T-cell (primary cell): Measurements from ENCODE around the gene DRC7. TPM values are rescaled to one million over a fixed set of nuclear protein-coding genes. Genes with fewer than 3 reads are reported as not detected.
A peak's percentile ranks its signal among the peaks of the same experiment; 100 is the strongest.

Experiments
- ATAC-seq, 4 experiments: fragments of 200-7000 bp in 3 of 4; fragments of 150-1000 bp in 1 of 4; cut with Tn5 transposase; replicated peaks in 1 of 4; 1 replicate in 3 of 4; 2 replicates in 1 of 4; pipeline ENCODE4 v1.10.0; 2021; ENCODE audit warnings: moderate library complexity in 3 of 4, mild to moderate bottlenecking in 2 of 4, moderate number of reproducible peaks in 1 of 4
- CTCF ChIA-PET, 2 donors: fragments of 300-600 bp; sonication (Branson Sonifier 250); formaldehyde crosslinking; loops; one replicate each; lab custom pipeline; 2022; ENCODE audit warnings: antibody characterized with exemption in 2 of 2; lab: Charles Lee
- POLR2A ChIA-PET, 2 donors: fragments of 300-600 bp; sonication (Branson Sonifier 250); formaldehyde crosslinking; loops; one replicate each; lab custom pipeline; 2022; ENCODE audit warnings: antibody characterized with exemption in 2 of 2; lab: Charles Lee
- DNase-seq, 35 experiments: peaks; one replicate each; pipeline versions ENCODE4 v3.0.0 to v3.0.0-alpha.2; 2013 to 2023
- H3K27ac ChIP-seq: one replicate; pipeline ENCODE4 v1.5.1; 2013; ENCODE audit warnings: low read length
- H3K27me3 ChIP-seq, 2 experiments: replicated peaks in 1 of 2; 1 replicate in 1 of 2; 2 replicates in 1 of 2; pipeline versions ENCODE4 v1.6.1 to v1.7.0; 2013; ENCODE audit warnings: low read length in 1 of 2, mixed read lengths in 1 of 2; ENCODE audit not compliant: control insufficient read depth in 2 of 2, insufficient read depth in 2 of 2; ENCODE audit errors: extremely low read depth in 1 of 2
- H3K36me3 ChIP-seq, 2 donors: 1 replicate in 1 of 2; 2 replicates in 1 of 2; pipeline versions ENCODE4 v1.6.1 to v1.7.0; 2013; ENCODE audit warnings: low read length in 1 of 2; ENCODE audit not compliant: control insufficient read depth in 2 of 2, insufficient read depth in 1 of 2; ENCODE audit errors: extremely low read depth in 1 of 2
- H3K4me1 ChIP-seq, 2 experiments: 1 replicate in 1 of 2; 2 replicates in 1 of 2; pipeline versions ENCODE4 v1.6.1 to v1.7.0; 2013; ENCODE audit warnings: low read length in 2 of 2, mixed read lengths in 1 of 2; ENCODE audit not compliant: insufficient read depth in 2 of 2, control insufficient read depth in 1 of 2; ENCODE audit errors: extremely low read depth in 1 of 2
- H3K4me3 ChIP-seq, 2 donors: 1 replicate in 1 of 2; 2 replicates in 1 of 2; pipeline versions ENCODE4 v1.5.1 to v1.7.0; 2013; ENCODE audit warnings: mild to moderate bottlenecking in 2 of 2, low read length in 1 of 2, moderate library complexity in 1 of 2; ENCODE audit not compliant: control insufficient read depth in 1 of 2; ENCODE audit errors: extremely low read depth in 1 of 2
- H3K9me3 ChIP-seq: 2 replicates; pipeline ENCODE4 v1.7.0; 2013
- H3K27ac Mint-ChIP-seq, 2 donors: one replicate each; pipeline ENCODE4 v1.8.0; 2020 to 2021; ENCODE audit warnings: mild to moderate bottlenecking in 2 of 2, mixed read lengths in 2 of 2
- H3K27me3 Mint-ChIP-seq, 2 donors: one replicate each; pipeline ENCODE4 v1.8.0; 2021 to 2022; ENCODE audit warnings: mixed read lengths in 2 of 2
- H3K36me3 Mint-ChIP-seq: one replicate; pipeline ENCODE4 v1.8.0; 2021; ENCODE audit warnings: mixed read lengths
- H3K4me1 Mint-ChIP-seq, 3 donors: one replicate each; pipeline ENCODE4 v1.8.0; 2020 to 2022; ENCODE audit warnings: mixed read lengths in 3 of 3, mild to moderate bottlenecking in 1 of 3
- H3K4me3 Mint-ChIP-seq, 3 donors: one replicate each; pipeline ENCODE4 v1.8.0; 2020 to 2022; ENCODE audit warnings: mild to moderate bottlenecking in 3 of 3, mixed read lengths in 3 of 3, moderate library complexity in 3 of 3
- H3K9me3 Mint-ChIP-seq, 3 donors: one replicate each; pipeline ENCODE4 v1.8.0; 2020 to 2022; ENCODE audit warnings: mixed read lengths in 3 of 3
- WGBS: methylation state at CpG from one replicate; pipeline ENCODE4 v1.1.5; 2013; ENCODE audit warnings: missing lambda C conversion rate; ENCODE audit not compliant: insufficient coverage; 5-methylcytosine and 5-hydroxymethylcytosine counted together
- total RNA-seq, 35 experiments: library from RNA in 6 of 35; stranded (reverse) in 6 of 35; fragments of 120-200 nt in 1 of 35; gene quantifications; one replicate each; pipeline versions ENCODE4 v1.2.1 to v1.2.4 and lab custom pipeline; 2013 to 2026

Gene DRC7
- total RNA-seq, 5 donors from 2014 or later (not counting 1 experiment from before 2014, with no cell fraction given), result not detected

DNA sequence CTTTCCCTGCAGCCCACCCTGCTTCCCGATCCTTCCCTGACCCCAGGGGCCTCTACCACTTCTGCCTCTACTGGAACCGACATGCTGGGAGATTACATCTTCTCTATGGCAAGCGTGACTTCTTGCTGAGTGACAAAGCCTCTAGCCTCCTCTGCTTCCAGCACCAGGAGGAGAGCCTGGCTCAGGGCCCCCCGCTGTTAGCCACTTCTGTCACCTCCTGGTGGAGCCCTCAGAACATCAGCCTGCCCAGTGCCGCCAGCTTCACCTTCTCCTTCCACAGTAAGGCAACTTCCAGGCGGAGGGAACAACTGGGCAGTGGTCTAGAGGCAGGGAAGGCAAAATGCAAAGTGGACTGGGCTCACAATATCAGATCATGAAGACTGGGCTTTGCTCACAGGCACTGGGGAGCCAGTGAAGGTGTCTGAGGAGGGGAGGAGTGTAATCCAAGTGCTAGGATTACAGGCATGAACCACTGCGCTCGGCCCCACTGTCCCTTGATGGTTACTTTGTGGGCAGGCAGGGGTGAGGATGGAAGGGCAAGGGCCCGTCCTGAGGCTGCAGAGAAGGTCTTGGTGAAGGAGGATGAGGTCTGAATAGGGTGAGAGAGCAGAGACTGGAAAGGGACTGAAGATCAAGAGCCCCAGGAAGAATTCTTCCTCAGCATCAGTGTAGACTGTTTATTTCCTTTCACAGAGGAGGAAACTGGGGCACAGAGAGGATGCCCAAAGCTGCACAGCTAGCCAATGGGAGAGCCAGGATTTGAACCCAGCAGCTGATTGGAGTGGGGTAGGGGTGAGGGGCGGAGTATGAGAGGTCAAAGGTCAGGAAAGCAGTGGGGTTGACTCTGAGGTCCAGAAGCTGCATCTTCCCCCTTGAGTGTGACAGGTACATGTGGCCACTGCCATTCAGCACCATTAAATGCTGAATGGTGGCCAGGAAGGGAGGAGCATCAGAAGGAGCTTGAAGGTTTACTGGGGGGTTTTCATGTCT, 43.0 kb upstream of the DRC7 start:
- peak in 8 of 35 experiments; percentile 15 to 47 (median 20) for DNase-seq
- ATAC-seq, result peak in 2 of 4 experiments; percentile 47 to 68
- ChIA-PET CTCF (interaction anchor here (0.6 to 1.0 kb wide), 3 partner anchors 8 to 122 kb away, joined by 3 to 7 read pairs (median 5); no protein-coding TSS in a partner anchor), POLR2A (interaction anchor here in 1 of 2 donors (0.6 kb wide), 1 partner anchor 843 kb away, joined by 9 read pairs; no protein-coding TSS in a partner anchor)
- Mint-ChIP-seq H3K27me3 (no peaks in the 10 kb centered on the region), H3K4me3 (no peak overlapping the region), H3K27ac (peak overlapping the region; percentile 75 to 85), H3K36me3 (no peaks in the 10 kb centered on the region), H3K9me3 (no peaks in the 10 kb centered on the region), H3K4me1 (peaks cover 30 to 51% (median 37%) of the 10 kb centered on the region in 3 donors)
- WGBS, result 91% methylated on average over 7 of the region's 10 CpGs
- Histone ChIP-seq H3K36me3 (peaks cover 0 to 27% of the 10 kb centered on the region in 2 donors), H3K4me3 (no peak overlapping the region), H3K27me3 (no peaks in the 10 kb centered on the region), H3K9me3 (no peaks in the 10 kb centered on the region), H3K27ac (peak overlapping the region; percentile 46), H3K4me1 (peaks cover 0 to 92% of the 10 kb centered on the region in 2 experiments)

DNA sequence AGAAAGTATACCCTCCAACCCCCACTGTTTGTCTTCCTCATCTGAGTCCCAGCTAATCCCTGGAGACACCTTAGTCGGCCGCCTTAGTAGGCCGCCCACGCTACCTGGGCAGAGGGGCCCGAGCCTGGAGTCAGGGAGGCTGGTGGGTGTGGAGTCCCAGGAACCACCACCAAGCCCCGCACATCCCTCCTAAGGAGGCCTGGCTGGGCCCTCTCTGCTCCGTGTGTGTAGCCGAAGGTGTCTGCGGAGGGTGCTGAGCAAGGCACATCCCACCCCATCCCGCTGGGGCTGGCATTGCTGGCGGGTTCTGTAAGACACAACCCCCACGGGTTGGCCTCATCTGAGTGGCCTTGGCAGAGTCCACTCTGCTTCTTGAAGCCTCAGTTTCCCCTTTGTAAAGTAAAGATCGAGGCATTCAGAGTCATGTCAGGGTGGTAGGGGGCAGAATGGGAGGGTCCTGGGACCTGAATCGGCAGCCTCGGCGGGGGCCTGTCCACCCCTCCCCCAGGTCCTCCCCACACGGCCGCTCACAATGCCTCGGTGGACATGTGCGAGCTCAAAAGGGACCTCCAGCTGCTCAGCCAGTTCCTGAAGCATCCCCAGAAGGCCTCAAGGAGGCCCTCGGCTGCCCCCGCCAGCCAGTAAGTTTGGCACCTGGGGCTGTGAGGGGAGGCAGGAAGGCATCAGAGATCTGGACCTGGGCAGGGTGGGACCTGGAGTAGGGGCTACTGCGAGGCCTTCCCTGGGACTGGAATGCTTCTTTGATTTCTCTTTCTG, 41.7 kb upstream of the DRC7 start:
- H3K4me3 ChIP-seq, result no peak overlapping the region
- H3K4me1 Mint-ChIP-seq, result peaks cover 25 to 47% (median 29%) of the 10 kb centered on the region in 3 donors
- DNase-seq, result no peak
- WGBS, result 97% methylated on average over 11 of the region's 23 CpGs
- no peaks in the 10 kb centered on the region for H3K27me3 Mint-ChIP-seq
- CTCF ChIA-PET, result interaction anchor here (0.6 to 1.0 kb wide), 4 partner anchors 9 to 647 kb away, joined by 3 to 5 read pairs (median 3); no protein-coding TSS in a partner anchor
- no peaks in the 10 kb centered on the region for H3K27me3 ChIP-seq
- no peaks in the 10 kb centered on the region for H3K9me3 Mint-ChIP-seq
- H3K36me3 Mint-ChIP-seq, result no peaks in the 10 kb centered on the region
- H3K36me3 ChIP-seq, result peaks cover 0 to 32% of the 10 kb centered on the region in 2 donors
- peak overlapping the region; percentile 46 for H3K27ac ChIP-seq
- no peak overlapping the region for H3K4me3 Mint-ChIP-seq
- peaks cover 0 to 89% of the 10 kb centered on the region in 2 experiments for H3K4me1 ChIP-seq
- no peak overlapping the region for H3K27ac Mint-ChIP-seq
- H3K9me3 ChIP-seq, result no peaks in the 10 kb centered on the region
- ATAC-seq, result no peak
- POLR2A ChIA-PET, result no interaction called here

DNA sequence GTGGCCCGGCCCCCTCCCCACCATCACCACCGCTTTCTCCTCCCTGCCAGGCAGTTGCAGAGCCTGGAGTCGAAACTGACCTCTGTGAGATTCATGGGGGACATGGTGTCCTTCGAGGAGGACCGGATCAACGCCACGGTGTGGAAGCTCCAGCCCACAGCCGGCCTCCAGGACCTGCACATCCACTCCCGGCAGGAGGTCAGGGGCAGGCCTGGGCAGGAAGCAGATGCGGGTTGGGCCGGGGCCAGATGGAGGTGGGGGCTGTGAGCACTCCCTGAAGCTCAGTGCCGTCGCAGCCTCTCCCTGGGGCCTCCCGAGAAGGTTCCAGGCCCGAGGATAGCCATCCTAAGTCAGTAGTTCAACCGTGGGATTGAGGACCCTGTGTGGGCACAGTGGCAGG, 40.7 kb upstream of the DRC7 start:
- no peaks in the 10 kb centered on the region for H3K27me3 Mint-ChIP-seq
- ATAC-seq, result no peak
- H3K9me3 Mint-ChIP-seq, result no peaks in the 10 kb centered on the region
- H3K36me3 Mint-ChIP-seq, result no peaks in the 10 kb centered on the region
- 63% methylated on average over 13 of the region's 16 CpGs for WGBS
- Histone ChIP-seq H3K4me3 (no peak overlapping the region), H3K36me3 (peaks cover 0 to 43% of the 10 kb centered on the region in 2 donors), H3K27me3 (no peaks in the 10 kb centered on the region), H3K27ac (no peak overlapping the region), H3K9me3 (no peaks in the 10 kb centered on the region), H3K4me1 (peaks cover 0 to 80% of the 10 kb centered on the region in 2 experiments)
- POLR2A ChIA-PET, result no interaction called here
- CTCF ChIA-PET, result interaction anchor here in 1 of 2 donors (0.5 kb wide), 1 partner anchor 894 kb away, joined by 3 read pairs; no protein-coding TSS in a partner anchor
- no peak overlapping the region for H3K4me3 Mint-ChIP-seq
- no peak for DNase-seq
- H3K27ac Mint-ChIP-seq, result no peak overlapping the region
- peaks cover 16 to 38% (median 19%) of the 10 kb centered on the region in 3 donors for H3K4me1 Mint-ChIP-seq

DNA sequence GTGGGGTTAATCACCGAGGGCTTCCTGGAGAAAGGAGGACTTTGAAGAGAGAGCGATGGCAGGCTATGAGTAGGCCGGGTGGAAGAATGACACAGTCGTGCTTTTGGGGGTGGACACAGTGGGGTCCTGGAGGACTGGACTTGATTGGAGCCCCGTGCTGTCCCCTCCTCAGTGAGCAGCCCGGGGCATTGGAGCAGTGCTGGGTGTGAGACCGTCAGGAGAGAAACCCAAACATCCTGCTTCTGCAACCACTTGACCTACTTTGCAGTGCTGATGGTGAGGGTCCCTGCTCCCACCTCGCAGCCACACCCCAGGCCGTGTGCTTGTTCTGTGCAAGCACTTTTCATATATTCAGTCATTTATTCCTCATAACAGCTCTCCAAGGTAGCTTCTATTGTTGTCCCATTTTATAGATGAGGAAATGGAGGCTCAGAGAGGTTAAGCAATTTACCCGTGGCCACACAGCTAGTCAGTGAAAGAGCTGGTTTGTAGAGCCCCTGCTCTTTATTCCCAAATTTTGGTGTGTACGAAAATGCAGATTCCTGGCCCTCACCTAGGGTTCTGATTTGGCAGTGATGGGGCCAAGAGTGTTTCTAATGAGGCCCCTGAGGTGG, 38.2 kb upstream of the DRC7 start:
- peak overlapping the region; percentile 28 to 46 for H3K27ac Mint-ChIP-seq
- H3K36me3 ChIP-seq, result peaks cover 0 to 54% of the 10 kb centered on the region in 2 donors
- peak in 1 of 4 experiments; percentile 23 for ATAC-seq

DNA sequence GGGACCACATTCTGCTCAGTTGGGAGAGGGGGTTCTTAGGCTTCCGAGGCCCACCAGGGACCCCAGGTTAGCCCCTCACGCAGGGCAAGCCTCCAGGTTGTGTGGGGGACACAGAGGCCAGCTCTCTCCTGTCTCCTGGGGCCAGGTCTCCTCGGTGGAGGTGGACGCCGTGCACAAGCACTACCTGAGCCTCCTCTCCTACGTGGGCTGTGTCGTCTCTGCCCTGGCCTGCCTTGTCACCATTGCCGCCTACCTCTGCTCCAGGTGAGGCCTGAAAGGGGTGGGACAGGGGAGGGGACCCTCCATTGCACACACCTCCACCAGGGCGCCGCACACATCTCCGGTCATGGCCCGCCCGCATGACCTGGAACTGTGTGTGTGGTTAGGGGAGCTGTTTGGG, 37.4 kb upstream of the DRC7 start:
- Histone ChIP-seq H3K4me3 (no peak overlapping the region), H3K27ac (no peak overlapping the region), H3K27me3 (no peaks in the 10 kb centered on the region), H3K4me1 (peaks cover 0 to 51% of the 10 kb centered on the region in 2 experiments), H3K9me3 (no peaks in the 10 kb centered on the region), H3K36me3 (peaks cover 0 to 54% of the 10 kb centered on the region in 2 donors)
- DNase-seq (no peak), ATAC-seq (no peak)
- Mint-ChIP-seq H3K27me3 (no peaks in the 10 kb centered on the region), H3K36me3 (no peaks in the 10 kb centered on the region), H3K4me3 (no peak overlapping the region), H3K27ac (no peak overlapping the region), H3K9me3 (no peaks in the 10 kb centered on the region), H3K4me1 (peaks cover under 1 to 23% (median 7%) of the 10 kb centered on the region in 3 donors)
- CTCF ChIA-PET, result no interaction called here
- POLR2A ChIA-PET, result no interaction called here
- WGBS, result 85% methylated on average over 5 of the region's 13 CpGs

More for the DNA sequence above, 38.2 kb upstream of the DRC7 start:
- WGBS, result 62% methylated on average over 3 of the region's 11 CpGs
- H3K4me3 ChIP-seq, result no peak overlapping the region
- Mint-ChIP-seq H3K27me3 (no peaks in the 10 kb centered on the region), H3K4me1 (peaks cover 9 to 31% (median 15%) of the 10 kb centered on the region in 3 donors), H3K36me3 (no peaks in the 10 kb centered on the region), H3K9me3 (no peaks in the 10 kb centered on the region), H3K4me3 (no peak overlapping the region)
- H3K27ac ChIP-seq, result peak overlapping the region; percentile 5
- no peak for DNase-seq
- no peaks in the 10 kb centered on the region for H3K27me3 ChIP-seq
- H3K9me3 ChIP-seq, result no peaks in the 10 kb centered on the region
- ChIA-PET CTCF (no interaction called here), POLR2A (no interaction called here)
- H3K4me1 ChIP-seq, result peaks cover 0 to 58% of the 10 kb centered on the region in 2 experiments
